Testis (tissue), 2 donors: ENCODE results near the gene TSG101.

ENCODE experiments used
- POLR2A ChIP-seq: fragments of 450-650 bp; IDR thresholded peaks from one replicate; pipeline ENCODE4 v1.6.1; 2017; ENCODE audit warnings: antibody characterized with exemption, mild to moderate bottlenecking, moderate library complexity
- TF ChIP-seq, protein P1 (sequence below), 3 experiments: fragments of 450-650 bp in 2 of 3; fragments of 200-600 bp in 1 of 3; sonication (generic) in 1 of 3; IDR thresholded peaks; one replicate each; pipeline ENCODE4 v1.5.1; 2016 to 2019; ENCODE audit warnings: antibody characterized with exemption in 3 of 3, mild to moderate bottlenecking in 2 of 3, moderate library complexity in 1 of 3

- TF ChIP-seq, protein P1, sequence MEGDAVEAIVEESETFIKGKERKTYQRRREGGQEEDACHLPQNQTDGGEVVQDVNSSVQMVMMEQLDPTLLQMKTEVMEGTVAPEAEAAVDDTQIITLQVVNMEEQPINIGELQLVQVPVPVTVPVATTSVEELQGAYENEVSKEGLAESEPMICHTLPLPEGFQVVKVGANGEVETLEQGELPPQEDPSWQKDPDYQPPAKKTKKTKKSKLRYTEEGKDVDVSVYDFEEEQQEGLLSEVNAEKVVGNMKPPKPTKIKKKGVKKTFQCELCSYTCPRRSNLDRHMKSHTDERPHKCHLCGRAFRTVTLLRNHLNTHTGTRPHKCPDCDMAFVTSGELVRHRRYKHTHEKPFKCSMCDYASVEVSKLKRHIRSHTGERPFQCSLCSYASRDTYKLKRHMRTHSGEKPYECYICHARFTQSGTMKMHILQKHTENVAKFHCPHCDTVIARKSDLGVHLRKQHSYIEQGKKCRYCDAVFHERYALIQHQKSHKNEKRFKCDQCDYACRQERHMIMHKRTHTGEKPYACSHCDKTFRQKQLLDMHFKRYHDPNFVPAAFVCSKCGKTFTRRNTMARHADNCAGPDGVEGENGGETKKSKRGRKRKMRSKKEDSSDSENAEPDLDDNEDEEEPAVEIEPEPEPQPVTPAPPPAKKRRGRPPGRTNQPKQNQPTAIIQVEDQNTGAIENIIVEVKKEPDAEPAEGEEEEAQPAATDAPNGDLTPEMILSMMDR (IDR thresholded peaks at IDR 0.05) = no peak
- TF ChIP-seq POLR2A = no peak
Observed at GRCh38 chr11:18455686-18456372, 70.9 kb downstream of the TSG101 start, which contains the start of gene LDHAL6A.
